CD4-positive, alpha-beta T cell treated with Interferon alpha-2 for 1 hour (primary cell): ENCODE measurements around the gene OTOA.
"Not testable (repeated sequence)": the region's sequence is repeated elsewhere in the genome, so short reads cannot be mapped to it uniquely, and the experiment has no call there.

ENCODE experiments used
- DNase-seq, 2 donors: peaks; one replicate each; pipeline ENCODE4 v3.0.0-alpha.2; 2020 to 2022

OTOA gene

DNA sequence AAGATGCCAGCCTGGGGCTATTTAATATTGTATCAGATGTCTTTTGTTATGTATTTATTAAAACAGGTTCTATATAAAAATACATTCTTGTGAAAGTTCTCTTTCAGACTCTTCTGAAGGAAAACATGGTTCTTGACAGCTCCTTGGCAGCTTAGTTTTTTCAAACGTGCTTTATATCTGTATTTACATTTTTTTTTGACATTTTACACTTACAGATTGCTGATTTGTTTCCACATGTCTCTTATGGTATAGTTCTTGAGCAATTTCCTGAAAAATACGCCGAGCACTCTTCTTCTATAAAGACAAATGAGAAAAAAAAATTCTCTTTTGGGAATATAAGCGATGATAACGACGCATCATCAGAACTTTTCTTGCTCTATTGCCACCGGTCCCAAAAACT lies 20.9 kb upstream of the OTOA start:
- no peak for DNase-seq

DNA sequence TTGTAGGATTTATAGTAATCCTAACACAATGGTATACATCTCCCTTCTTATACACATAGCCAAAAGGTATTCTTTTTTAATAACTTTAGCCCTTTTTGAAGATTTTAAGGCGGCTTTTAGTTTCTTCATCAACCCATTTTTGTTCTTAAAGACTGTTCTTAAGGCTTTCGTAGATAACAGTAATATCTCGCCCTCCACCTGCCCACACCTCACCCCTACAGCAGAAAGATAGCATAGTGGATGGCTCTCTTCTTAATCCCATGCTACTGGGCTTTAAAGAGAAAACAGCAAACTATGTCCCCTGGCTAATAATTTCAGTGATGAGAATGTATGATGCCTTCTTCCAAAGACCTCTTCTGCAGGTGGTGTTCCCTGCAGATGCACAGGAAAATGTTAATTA lies 20.0 kb upstream of the OTOA start:
- no peak for DNase-seq

DNA sequence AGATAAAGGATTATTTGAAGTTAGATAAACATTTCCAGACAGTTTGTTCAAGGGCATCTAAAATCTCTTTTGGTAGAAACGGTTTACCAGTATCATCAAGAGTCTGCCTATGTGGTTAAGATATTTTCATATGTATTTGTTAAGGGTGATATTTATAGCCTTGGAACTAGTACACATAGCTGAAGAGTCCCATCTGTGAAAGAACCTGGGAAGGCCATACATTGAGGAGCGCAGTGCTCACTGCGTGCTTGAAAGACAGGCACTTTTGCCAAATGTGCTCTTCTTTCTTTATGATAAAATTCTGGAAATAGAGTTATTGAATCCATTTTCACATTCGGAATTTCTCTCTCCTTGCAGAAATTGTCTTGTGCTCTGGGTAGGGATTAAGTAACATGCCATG lies 19.1 kb upstream of the OTOA start:
- DNase-seq = no peak

DNA sequence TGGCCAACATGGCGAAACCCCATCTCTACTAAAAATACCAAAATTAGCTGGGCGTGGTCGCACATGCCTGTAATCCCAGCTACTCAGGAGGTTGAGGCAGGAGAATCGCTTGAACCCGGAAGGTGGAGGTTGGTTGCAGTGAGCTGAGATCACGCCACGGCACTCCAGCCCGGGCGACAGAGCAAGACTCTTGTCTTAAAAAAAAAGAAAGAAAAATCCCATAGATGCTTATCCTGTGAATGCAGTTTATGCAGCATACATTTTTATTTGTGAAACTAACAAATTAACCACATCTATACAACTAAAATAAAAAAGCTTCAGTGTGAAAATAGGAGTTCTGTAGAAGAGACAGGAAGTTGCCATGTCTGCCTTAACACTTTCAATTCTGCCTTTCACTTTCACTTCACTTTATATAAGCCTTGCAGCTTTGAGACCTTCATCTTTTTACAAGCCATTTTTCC lies 18.5 kb upstream of the OTOA start:
- DNase-seq = peak in 1 of 2 donors; percentile 73

DNA sequence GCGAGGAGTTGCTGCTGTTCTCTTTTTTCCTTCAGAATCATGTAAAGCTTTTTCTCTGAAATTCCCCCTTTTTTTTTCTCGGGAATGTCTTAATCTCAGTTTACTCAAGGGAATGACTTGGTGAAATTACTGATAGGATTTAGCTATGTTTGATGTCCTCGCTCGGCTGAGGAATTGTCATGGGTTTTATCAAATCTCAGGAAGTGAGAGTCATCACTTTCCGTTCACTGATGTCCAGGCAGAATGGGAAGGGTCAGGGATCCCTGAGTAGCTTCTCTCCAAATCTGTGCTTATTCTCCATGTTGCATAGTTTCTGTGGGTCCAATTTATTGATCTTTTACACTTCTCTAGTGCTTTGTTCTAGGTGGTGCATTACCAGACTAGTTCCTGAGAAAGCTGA lies 17.7 kb upstream of the OTOA start:
- no peak for DNase-seq

DNA sequence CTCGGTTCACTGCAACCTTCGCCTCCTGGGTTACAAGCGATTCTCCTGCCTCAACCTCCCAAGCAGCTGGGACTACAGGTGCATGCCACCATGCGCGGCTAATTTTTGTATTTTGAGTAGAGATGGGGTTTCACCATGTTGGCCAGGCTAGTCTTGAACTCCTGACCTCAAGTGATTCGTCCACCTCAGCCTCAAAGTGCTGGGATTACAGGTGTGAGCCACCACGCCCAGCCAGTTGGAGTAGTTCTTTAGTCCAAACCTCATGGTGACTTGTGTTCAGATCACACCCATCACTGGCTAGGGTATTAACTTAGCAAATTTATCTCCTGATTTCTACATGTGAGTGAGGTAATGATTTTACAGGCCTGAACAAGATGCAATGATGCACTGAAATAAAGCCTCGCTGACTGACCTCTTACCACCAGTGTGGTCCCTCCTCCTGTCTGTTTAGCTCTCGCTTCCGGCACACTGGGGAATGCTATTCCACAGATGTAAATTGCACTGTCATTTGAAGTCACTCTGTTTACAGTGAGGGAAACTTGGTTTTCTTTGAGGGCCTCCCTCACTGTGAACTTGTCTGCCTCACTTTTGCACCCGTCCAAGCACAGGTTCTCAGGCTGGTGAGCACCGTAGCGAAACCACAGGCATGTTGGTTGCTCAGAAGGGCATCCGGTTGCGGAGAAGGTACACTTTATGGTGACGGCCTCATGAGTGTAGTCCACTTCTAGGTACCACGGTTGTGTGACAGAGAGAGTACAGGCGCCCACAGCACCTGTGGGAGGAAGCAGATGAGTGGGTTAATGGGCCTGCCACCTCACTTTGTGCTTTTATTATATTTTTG lies 16.8 kb upstream of the OTOA start:
- DNase-seq = peak; percentile 76 to 82

DNA sequence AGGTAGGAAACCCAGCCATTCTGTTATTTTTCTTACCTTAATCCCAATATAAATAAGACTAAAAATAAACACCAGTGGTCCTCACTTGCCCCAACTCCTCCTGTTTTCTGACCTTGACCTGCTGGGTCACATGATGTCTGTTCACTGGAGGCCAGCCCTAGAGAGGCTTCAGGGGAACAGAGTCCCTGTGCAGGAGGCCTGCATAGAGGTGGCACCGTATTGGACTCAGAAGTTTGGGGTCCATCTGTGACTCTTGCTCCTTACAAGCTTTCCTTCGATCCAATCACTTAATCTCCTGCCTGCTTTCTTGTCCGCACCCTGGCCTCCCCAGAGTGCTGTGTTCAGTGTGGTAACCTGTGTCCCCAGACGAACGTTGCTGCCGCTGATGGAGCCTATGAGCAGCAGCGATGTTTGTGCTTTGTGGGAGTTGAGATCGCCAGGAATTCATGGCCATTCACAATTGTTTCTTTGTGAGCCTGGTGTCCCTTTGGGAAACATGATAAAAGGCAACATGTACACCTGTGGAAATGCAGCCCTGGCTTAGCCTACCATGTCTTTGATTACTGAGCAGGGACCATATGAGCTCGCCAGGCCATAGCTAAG lies 16.1 kb upstream of the OTOA start:
- no peak for DNase-seq

DNA sequence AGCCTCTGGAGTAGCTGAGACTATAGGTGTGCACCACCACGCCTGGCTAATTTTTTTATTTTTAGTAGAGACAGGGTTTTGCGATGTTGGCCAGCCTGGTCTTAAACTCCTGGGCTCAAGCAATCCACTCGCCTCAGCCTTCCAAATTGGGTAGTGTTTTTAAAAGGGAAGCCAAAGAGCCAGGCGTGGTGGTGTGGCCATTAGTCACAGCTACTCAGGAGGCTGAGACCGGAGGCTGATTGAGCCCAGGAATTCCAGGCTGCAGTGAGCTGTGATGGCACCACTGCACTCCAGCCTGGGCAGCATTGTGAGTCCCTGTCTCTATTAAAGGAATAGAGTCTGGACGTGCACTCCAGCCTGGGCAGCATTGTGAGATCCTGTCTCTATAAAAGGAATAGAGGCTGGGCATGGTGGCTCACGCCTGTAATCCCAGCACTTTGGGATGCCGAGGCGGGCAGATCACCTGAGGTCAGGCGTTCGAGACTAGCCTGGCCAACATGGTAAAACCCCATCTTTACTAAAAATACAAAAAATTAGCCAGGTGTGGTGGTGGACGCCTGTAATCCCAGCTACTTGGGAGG lies 13.9 kb upstream of the OTOA start:
- DNase-seq = not testable (repeated sequence)

DNA sequence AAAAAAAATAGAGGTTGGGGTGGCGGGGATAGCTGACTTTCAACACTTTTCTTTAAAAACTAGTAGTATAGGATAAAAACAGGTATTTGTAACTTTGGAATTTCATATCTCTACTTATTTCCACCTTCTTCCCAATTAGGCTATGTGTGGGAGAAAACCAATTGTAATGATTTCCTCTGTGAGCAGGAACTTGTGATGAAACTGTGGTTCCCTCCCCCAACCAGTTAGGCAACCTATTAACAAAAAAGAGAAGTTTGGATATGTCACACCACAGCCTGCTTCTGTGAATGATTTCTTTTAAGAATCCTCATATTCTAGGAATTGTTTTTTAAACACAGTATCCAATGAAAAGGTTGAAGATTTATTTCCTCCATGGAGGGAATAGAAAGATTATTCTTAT lies 13.2 kb upstream of the OTOA start:
- peak in 1 of 2 donors; percentile 38 for DNase-seq

DNA sequence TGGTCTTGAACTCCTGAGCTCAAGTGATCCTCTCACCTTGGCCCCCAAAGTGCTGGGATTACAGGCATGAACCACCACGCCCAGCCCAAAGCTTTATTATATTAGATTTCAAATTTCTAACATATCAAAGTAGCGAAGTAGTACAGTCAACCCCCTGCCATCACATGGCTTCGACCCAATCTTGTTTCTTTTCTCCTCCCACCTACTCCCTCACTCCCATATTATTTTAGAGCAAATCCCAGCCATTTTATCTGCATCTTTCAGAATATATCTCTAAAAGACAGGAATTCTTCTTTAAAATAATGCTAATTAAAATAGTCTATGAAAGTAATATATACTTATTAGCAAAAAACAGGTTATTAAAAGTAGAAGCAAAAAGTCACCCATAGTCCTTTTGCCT lies 12.3 kb upstream of the OTOA start:
- DNase-seq = no peak

DNA sequence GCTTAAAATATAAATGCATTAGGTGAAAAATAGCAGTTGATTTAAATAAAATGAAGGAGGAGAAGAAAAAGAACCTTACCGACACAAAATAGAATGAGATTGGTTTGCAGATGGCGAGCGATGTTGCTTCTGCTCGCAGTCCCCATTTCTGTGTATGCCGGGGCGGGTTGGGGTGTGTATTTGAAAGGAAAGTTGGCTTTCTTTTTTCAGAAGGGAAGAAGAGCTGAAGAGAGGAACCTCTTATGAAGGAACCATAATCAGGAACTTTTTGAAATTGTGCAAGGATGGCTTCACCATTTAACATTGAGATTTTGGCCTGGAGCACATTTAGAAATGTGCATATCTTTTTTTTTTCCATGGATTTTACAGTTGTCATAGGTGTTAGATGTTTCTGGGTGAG lies 11.3 kb upstream of the OTOA start, which contains the start of gene IGSF6:
IGSF6 (minus strand) TSS at position 156 of the 400 bp plus-strand sequence; CDS start at position 146, 10 bp downstream.
- peak in 1 of 2 donors; percentile 23 for DNase-seq

DNA sequence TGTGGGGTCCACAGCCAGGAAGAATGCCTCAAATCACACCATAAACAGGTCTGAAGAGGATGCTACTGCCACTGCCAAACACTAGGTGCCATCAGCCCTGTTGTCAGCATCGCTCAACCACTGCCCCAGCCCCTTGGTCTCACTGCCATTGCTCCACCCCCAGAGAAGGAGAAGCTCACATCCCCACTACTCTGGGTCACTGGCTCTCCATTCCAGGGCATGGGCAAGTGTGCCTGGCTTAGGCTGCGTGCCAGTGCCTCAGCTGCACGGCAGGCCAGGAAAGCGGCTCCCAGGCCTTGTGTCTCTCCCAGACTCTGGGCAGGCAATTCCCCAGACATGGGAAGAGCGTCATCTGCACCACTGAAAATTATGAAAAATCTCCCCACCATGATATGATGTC lies 10.2 kb upstream of the OTOA start:
- no peak for DNase-seq

DNA sequence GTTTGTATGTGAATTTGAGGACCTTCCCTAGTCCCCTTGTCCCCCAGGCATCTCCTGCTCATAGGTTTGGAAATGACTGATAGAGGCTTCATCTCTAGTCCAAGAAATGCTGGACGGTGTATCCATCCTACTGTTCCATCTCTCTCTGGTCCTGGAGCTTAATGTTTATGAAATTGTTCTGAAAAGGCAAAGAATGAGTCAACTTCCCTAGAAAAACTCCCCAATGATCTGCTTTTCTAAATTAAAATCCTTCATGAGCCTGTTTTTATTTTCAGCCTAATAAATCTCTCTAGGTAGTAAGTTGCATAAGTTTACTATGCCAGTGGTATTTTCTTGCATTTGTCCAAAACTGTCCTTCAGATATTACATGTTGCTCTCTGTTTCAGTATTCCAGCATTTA lies 9.3 kb upstream of the OTOA start:
- no peak for DNase-seq

DNA sequence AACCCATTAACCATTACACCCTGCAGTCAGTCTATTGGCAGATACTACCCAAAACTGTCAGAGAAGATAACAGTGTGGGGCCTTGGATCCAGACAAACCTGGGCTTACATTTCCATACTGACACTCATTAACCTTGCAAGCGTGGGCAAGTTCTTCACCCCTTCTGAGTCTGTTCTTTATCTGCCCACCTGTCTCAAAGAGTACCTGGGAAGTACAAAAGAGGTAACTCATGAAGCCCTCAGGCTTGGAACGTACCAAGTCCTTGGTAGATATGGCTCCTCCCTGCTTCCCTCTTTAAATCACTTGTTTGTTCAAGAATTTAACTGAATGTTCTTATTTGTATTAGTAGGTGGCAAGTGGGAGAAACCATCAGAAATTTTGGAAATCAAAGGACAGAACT lies 8.9 kb upstream of the OTOA start:
- no peak for DNase-seq

DNA sequence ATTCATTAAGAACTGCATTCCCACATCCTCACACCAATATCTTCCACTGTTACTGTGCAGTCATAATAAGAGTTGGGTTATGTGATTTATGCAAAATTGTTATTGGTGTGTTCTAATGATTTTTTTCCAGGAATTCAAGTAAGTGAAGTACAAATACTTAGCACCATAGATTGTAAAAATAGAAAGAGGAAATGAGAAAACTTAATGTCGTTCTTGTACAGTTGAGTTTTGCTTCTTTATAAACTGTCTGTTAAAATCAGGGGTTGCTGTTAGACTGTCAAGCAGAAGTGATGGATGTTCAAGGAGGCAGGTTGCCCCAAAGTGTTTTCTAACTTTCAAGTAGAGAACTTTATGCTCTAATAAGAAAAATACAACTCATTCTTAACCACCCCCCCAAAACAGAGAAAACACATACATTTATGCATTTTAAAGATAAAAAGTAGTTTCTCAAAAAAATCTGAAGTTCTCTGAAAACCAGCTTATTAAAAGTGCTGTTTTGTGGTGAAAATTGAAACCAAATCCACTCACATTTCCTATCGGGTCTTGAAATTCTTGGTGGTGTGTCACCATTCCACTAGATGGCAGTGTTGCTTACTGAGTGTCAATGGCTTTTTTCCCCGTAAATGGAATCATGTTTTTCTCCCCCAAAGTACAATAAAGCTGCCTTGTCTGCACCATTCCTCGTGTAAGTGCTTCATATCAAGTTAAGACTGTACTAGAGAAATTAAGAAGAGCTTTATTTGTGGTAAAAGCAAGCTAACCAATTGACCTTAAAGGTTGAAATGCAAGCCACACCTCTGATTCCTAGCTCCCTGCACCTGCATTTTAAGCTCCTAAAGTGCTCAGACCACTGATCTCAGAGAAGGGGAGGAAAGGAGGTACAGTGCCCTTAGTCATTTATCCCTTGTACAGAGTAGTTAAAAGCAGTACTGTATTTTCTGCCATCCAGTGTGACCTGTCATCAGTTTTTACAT lies 6.7 kb upstream of the OTOA start:
- peak; percentile 54 to 77 for DNase-seq

DNA sequence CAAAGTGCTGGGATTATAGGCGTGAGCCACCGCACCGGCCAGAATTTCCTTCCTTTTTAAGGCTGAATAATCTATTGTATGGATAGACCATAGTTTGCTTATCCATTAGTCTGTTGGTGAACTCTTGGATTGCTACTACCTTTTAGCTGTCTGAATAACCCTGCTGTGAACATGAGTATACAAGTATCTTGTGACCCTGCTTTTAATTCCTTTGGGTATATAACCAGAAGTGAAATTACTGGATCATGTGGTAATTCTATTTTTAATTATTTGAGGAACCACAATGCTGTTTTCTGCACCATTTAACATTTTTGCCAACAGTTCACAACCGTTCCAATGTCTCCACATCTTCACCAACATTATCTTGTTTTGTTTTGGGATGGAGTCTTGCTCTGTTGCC lies 4.6 kb upstream of the OTOA start:
- no peak for DNase-seq

DNA sequence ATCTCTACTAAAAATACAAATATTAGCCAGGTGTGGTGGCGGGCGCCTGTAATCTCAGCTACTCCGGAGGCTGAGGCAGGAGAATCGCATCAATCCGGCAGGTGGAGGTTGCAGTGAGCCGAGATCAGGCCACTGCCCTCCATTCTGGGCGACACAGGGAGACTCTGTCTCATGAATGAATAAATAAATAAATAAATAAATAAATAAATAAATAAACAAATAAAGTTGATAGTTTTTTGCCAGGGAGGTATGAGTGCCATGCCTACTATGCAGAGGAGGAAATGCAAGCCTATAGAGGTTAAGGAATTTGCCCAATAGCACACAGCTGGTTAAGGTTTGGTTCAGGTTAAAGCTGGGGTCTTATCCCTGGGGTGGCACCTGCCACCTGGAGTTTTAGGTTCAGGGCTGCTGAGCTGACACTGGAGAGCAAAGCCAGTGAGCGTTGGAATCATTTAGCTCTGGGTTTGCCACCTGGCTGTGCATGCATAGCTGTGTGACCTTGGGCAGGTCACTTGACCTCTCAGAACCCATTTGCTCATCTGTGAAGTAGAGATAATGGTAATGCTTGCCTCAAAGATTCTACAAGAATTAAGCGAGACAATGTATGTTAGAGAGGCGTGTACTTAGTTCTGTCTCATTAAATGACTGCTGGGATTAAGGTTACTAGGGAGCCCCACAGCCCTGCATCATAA lies 1.2 kb downstream of the OTOA start:
- DNase-seq = no peak

DNA sequence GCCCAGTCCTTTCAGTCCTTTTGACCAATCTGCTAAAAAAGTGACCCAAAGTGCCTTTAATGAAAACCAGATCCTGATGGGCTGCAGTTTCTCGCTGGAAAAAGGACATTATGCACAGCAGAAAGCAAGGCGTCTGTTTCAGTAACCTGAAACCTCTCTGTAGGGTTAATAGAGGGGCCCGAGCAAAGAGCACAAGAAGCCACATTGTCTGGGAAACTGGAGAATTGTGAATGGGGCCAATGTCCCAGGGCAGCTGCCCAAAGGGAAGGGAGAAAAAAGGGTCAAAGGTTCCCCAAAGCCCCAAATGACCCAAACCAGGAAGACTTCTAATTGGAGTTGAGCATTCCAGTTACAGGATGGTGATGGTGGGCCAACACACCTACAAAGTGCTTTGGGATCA lies 3.0 kb downstream of the OTOA start:
- no peak for DNase-seq

DNA sequence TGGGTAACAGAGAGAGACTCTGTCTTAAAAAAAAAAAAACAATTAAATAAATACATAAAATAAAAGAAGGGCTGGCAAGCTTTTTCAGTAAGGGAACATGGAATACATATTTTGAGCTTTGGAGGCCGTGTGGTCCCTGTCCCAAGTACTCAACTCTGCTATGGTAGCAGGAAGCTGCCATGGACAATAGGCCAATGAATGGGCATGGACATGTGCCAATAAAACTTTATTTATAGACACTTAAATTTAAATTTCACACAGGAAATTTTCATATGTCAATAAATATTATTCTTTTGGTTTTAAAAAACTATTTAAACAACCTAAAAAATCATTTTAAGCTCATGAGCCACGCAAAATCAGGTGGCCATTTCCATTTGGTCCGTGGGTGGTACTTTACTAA lies 3.8 kb downstream of the OTOA start:
- no peak for DNase-seq

DNA sequence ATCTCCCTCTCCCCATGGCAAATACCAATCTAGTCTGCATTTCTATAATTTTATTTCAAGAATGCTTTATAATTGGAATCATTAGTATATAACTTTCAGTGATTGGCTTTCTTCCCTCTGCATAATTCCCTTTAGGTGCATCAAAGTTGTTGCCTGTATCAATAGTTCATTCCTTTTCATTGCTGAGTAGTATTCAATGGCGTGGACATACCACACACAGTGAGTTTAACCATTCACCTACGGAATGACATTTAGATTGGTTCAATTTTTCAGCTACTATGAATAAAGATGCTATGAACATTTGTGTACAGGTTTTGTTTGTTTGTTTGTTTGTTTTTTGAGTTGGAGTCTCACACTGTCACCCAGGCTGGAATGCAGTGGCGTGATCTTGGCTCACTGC lies 9.7 kb downstream of the OTOA start:
- no peak for DNase-seq

DNA sequence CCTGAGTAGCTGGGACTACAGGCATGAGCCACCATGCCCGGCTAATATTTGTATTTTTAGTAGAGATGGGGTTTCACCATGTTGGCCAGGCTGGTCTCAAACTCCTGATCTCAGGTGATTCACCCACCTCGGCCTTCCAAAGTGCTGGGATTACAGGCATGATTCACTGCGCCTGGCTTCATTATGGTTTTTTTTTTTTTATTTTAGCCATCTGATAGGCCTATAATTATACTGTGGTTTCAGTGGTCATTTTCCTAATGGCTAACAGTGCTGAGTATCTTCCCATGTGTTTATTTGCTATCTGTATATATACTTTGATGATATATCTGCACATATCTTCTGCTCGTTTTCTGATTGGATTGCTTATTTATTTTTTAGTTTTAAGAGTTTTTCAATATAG lies 10.7 kb downstream of the OTOA start:
- DNase-seq = not testable (repeated sequence)

DNA sequence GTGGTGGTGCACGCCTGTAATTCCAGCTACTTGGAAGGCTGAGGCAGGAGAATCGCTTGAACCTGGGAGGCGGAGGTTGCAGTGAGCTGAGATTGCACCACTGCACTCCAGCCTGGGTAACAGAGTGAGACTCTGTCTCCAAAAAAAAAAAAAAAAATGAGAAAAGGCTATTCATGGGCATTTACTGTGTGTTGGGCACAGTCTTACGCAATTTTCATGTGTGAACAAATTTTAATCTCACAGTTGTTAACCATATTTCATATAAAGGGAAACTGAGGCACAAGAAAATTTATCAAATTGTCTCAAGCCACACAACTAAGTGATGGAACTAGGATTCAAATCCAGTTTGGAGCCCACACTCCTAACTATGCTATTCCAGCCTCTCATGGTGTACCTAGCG lies 16.9 kb downstream of the OTOA start:
- DNase-seq = not testable (repeated sequence)
